NCI-H2227 (cell line): ENCODE results near the gene TOX4.
A peak's percentile ranks its signal among the peaks of the same experiment; 100 is the strongest.

Source experiments
- DNase-seq: peaks from one replicate; lab custom pipeline; 2025; ENCODE audit not compliant: unreplicated experiment; lab: John Stamatoyannopoulos, UW

The TOX4 gene

DNA sequence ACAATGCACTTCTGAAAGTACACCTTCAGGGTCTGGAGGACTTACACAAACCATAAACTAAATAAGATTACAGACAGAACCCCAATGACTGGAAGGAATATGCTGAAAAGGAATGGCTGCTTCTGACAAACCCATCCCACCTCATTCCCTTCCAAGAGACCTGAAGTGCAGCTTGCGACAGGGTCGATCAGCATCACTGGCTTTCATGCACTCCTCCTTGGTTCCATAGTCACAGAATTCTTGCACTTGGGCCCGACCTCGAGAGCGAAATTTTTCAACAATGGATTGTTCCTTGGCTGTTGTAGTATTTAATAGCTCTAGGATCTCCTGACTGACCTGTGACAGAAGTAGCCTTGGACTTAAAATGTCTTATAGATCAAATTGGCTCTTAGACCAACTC is 24.6 kb downstream of the TOX4 start:
- DNase-seq: no peak

DNA sequence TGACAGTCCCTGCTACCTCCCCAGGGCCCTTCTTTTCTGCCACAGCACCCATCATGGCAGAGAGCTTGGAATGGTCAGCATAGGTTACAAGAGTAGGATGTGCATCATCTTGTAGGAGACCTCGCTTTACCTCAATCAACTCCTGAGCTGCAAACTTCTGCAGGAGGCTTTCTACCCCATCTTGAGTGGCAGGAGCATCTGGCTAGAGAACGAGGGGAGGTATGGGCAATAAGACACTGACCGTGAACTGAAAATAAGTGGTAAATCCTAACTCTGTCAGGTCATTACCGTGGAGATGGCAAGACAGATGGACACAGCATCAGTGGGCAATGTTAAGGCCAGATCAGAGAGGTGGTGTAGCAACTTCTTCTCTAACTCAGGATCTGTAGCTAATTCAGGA is 26.4 kb downstream of the TOX4 start:
- DNase-seq: no peak

DNA sequence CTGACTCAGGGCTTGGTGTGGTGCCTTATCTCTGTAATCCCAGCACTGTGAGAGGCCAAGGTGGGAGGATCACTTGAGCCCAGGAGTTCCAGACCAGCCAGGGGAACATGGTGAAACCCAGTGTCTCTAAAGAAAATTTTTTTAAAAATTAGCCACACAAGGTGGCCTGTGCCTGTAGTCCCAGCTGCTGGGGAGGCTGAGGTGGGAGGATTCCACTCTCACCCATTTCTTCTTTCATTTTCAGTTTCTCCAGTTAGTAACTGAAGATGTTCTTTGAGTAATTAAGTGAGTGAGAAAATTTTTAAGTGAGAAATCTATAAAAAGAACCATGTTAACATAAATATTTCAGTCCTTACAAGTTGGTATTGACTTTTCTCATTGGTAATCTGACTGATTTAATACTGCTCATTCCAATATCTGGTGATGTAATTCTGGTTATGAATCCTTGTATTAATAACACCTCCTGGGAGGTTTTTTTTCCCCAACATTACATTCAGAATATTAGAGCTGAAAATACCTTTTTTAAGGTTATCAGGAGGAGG is 28.1 kb downstream of the TOX4 start:
- no peak for DNase-seq

- no peak for DNase-seq
Measured at GRCh38 chr14:21506557-21506956, 29.6 kb downstream of the TOX4 start.

- DNase-seq: no peak
Measured at GRCh38 chr14:21509432-21510143, 32.6 kb downstream of the TOX4 start.

GRCh38 chr14:21510735-21511657 is 34.0 kb downstream of the TOX4 start, which contains the start of gene METTL3:
Gene METTL3, minus strand, starts transcription at chr14:21511340. Its CDS starts 117 bp downstream, at chr14:21511223.
- peak; percentile 97 for DNase-seq

GRCh38 chr14:21514341-21514740 is 37.3 kb downstream of the TOX4 start:
- DNase-seq: no peak

- no peak for DNase-seq
Measured at GRCh38 chr14:21518725-21519124, 41.7 kb downstream of the TOX4 start.

DNA sequence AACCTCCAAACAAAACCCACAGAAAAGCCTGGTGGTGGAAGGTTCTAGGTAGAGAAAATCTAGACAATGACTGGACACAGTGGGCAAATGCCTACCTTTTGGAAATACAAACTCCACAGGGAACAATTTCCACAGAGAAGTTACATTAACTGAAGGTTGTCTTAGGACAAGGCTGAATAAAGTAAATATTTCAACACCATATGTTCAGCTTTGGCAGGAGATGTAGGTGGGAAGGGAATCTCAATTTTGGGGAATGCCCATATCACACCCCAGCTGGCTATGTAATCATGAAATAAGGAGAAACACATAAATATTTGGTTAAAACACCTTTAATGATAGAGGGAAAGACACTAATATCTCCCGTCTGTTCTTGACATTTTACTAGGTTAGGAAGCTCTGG is 43.8 kb downstream of the TOX4 start:
- DNase-seq: no peak

DNA sequence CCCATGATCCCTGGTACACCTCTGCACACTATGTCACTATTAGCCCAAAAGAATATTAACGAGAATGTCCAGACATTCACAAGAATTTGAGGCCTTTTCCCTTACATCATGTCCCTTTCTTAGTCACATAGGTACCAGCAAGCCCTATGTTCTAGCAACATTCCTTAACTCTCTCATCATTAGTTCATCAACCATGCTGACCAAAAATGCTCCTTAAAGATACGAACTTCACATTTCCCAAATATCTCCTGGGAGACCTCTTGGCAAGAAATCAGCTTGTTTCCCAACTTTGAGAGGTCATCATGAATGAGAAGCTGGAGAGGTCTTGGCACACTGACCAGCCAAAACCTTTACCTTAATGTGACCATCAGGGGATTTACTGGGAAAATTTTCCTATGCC is 44.5 kb downstream of the TOX4 start:
- no peak for DNase-seq

- no peak for DNase-seq
Measured at GRCh38 chr14:21523203-21523602, 46.2 kb downstream of the TOX4 start.

DNA sequence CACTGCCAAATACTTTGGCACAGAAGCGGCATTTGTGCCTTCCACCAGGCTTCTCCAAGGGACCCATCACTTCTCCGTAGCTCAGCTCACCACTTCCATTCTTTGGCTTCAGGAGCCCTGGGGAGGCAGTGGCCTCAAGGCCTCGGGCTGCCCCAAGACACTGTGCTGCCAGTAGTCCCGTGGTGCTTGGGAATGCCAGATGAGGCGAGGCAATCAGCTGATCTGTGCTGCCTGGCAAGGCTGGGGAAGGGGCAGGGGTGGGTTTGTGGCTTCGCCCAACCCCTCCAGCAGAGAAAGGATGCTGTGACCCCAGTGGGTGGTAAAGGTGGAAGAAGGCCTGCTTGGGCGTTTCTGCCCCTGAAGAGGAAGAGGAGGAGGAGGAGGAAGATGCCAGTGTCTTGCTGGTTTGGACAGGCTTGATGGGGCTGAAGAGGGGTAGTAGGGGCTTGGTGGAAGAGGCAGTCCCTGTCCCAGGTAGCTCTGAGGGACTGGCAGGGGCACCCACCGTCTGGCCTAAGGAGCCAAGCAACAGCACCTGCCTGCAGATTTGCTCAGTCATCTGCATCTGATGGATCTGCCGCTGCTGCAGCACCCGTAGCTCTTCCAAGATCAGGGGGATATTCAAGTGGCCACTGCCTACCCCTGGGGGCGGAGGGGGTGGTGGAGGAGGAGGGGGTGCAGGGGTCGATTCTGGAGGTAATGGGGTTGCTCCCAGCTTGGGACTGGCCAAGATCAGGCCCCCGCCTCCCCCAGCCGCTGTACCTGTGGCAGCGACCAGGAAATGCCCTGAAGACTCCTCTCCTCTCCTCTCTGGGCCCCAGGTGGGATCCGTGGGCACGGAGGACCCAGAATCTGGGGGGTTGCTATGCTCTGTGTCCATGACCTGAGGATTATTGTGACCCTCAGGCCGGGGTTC is 47.8 kb downstream of the TOX4 start:
- DNase-seq: no peak

DNA sequence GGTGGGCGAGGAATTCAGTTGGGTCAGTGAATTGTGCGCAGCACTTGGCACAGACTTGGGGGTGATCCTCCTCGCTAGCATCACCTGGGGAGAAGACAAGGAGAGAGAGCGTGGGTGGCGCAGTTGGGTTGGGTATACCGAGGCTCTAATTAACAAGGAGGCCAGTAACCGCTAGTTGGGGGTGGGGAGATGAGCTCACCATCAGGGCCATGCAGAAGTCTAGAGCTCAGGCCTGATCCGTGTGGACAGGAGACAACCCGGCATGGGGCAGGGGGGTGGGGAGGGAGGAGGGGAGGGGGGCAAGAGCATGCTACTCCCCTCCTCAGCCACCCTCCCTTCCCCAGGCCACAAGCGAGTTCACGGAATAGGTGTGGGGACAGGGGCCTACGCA is 48.6 kb downstream of the TOX4 start:
- DNase-seq: peak; percentile 51

- DNase-seq: peak; percentile 91
Measured at GRCh38 chr14:21525962-21526671, 49.1 kb downstream of the TOX4 start, which contains the start of gene SALL2. Gene SALL2, minus strand, starts transcription at chr14:21526346. Its CDS starts 219 bp downstream, at chr14:21526127.

DNA sequence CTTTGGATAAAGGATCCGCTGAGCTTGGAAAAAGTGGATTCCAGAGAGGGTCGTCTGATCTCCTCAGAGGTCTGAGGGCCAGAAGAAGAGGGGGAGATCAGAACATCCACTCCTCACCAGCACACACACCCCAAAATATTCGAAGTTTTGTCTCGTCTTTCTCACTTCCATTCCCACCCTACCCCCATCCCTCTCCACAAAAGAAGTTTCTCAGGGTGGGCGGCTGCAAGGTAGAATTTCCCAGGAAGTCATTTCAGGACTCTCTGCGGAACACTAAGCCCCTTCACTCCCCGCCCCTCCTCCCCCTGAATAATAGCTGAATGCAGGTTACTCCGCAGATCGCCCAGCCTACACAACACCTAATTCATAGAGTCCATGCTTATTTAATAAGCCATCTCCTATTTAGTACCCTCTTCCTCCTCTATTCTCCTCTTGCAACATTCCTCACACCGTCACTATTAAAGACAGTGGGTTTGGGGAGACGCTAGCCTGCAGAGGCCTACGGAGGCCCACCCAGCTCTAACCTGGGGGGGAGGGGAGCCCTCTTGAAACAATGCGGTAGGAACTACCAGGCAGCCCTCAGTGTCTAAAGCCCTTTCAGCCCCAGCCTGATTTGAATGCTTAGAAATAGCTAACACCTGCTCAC is 49.8 kb downstream of the TOX4 start:
- DNase-seq: peak; percentile 62

- no peak for DNase-seq
Measured at GRCh38 chr14:21527318-21527679, 50.3 kb downstream of the TOX4 start.

GRCh38 chr14:21528381-21529348 is 51.7 kb downstream of the TOX4 start:
- no peak for DNase-seq

DNA sequence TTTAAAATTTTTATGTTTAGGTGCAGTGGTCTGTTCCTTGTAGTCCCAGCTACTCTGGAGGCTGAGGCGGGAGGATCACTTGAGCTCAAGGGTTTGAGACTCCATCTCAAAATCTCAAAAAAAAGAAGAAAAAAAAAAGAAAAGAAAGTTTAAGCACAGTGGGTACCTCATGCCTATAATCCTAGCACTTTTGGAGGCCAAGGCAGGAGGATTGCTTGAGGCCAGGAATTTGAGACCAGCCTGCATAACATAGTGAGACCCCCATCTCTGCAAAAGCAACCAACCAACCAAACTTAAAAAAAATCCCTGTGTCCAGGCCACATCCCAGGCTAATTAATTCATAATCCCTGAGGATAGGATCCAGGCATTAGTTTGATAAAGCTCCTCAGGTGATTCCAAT is 52.5 kb downstream of the TOX4 start:
- DNase-seq: no peak

DNA sequence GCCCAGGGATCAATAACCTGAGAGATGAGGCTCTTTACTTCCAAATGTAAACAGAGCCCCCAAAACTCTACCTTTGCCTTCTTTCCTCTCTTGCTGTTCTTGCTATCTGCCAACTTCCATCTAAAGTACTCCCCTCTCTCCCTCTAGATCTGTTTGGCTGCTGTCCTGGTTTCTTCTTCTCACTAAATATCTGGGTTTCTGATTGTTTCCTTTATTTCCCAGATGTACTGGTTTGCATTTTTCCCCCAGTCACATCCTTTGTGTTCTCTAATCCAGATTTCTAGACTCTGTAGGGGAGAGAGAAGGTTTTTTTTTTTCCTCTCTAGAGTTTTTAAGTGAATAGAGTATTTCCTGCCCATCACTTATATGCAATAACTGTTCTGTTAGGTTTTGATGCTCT is 56.3 kb downstream of the TOX4 start:
- no peak for DNase-seq
